SKM-1 (cell line): Measurements from ENCODE around the gene NLRP10.
"Not testable (repeated sequence)": the region's sequence is repeated elsewhere in the genome, so short reads cannot be mapped to it uniquely, and the experiment has no call there.

Source experiments
- DNase-seq: peaks from one replicate; lab custom pipeline; 2025; ENCODE audit not compliant: unreplicated experiment; lab: John Stamatoyannopoulos, UW

NLRP10 gene

GRCh38 chr11:7965386-7965785 is at the start of gene NLRP10:
NLRP10 (minus strand) TSS chr11:7965447; CDS start chr11:7963495, 1,952 bp downstream.
- no peak for DNase-seq

GRCh38 chr11:8013833-8014232 is 48.6 kb upstream of the NLRP10 start:
- DNase-seq, result no peak

GRCh38 chr11:8011981-8012444 is 46.8 kb upstream of the NLRP10 start:
- DNase-seq, result no peak

GRCh38 chr11:8011371-8011770 is 46.1 kb upstream of the NLRP10 start:
- DNase-seq, result no peak

- DNase-seq, result no peak
Measured at GRCh38 chr11:8009856-8010255, 44.6 kb upstream of the NLRP10 start.

- no peak for DNase-seq
Measured at GRCh38 chr11:8008212-8008611, 43.0 kb upstream of the NLRP10 start.

GRCh38 chr11:8006349-8006977 is 41.2 kb upstream of the NLRP10 start:
- DNase-seq, result peak; percentile 20

- DNase-seq, result no peak
Measured at GRCh38 chr11:8005556-8005955, 40.3 kb upstream of the NLRP10 start.

GRCh38 chr11:8004008-8004407 is 38.8 kb upstream of the NLRP10 start:
- no peak for DNase-seq

- DNase-seq, result no peak
Measured at GRCh38 chr11:8003187-8003586, 37.9 kb upstream of the NLRP10 start.

GRCh38 chr11:8002676-8003075 is 37.4 kb upstream of the NLRP10 start:
- no peak for DNase-seq

- DNase-seq, result no peak
Measured at GRCh38 chr11:8000390-8000789, 35.1 kb upstream of the NLRP10 start.

GRCh38 chr11:7999795-8000194 is 34.5 kb upstream of the NLRP10 start:
- DNase-seq, result no peak

GRCh38 chr11:7994581-7995278 is 29.5 kb upstream of the NLRP10 start:
- DNase-seq, result no peak

- not testable (repeated sequence) for DNase-seq
Measured at GRCh38 chr11:7987560-7987883, 22.3 kb upstream of the NLRP10 start.

- peak; percentile 98 for DNase-seq
Measured at GRCh38 chr11:7986768-7987559, 21.7 kb upstream of the NLRP10 start, which contains the start of gene EIF3F. EIF3F (plus strand) TSS chr11:7987337; CDS start chr11:7987353, 16 bp downstream.

GRCh38 chr11:7983832-7984590 is 18.8 kb upstream of the NLRP10 start:
- no peak for DNase-seq

- DNase-seq, result no peak
Measured at GRCh38 chr11:7982582-7983119, 17.4 kb upstream of the NLRP10 start.

GRCh38 chr11:7981619-7982157 is 16.4 kb upstream of the NLRP10 start:
- no peak for DNase-seq

- DNase-seq, result peak; percentile 8
Measured at GRCh38 chr11:7977232-7977917, 12.1 kb upstream of the NLRP10 start.
